SKM-1 (cell line): ENCODE data around the gene LRP8.

Experiments
- DNase-seq: peaks from one replicate; lab custom pipeline; 2025; ENCODE audit not compliant: unreplicated experiment; lab: John Stamatoyannopoulos, UW

Gene LRP8

DNA sequence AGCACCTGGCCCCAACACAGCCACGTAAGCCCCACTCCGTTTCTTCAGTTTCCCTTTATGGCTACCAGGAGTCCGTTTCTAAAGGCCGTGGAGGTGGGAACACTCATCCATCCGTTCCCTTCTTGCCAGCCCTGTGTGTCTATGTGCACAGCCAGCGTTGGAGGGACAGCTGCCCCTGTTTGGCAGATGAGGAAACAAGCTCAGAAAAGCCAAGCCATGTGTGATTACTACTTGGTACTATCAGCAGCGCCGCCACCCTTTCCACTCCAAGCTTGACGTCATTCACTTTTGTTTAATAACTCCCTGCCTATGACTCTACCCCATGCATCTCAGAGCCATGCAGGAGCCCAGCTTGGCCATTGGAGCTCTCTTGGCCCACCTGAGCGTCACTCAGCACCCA is 3.5 kb downstream of the LRP8 start:
- no peak for DNase-seq

DNA sequence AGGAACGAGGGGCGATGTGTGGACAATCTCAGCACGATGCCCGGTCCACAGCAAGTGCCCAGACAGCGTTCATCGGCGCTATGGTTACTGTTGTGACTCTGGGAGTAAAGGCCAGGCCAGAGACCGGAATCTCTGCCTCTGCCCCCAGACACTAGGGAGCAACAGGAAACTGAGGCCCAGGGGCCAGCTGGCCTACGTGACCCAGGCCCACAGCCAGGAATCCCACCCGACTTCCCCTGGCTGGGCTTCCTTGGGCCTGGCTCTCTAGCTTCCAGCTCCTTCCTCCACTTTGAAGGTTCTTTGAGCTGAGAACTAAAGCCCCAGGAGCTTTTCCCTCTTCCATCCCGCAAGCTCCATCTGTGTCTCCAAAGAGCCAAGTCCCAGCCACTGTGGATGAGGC is 4.6 kb downstream of the LRP8 start:
- DNase-seq = no peak

DNA sequence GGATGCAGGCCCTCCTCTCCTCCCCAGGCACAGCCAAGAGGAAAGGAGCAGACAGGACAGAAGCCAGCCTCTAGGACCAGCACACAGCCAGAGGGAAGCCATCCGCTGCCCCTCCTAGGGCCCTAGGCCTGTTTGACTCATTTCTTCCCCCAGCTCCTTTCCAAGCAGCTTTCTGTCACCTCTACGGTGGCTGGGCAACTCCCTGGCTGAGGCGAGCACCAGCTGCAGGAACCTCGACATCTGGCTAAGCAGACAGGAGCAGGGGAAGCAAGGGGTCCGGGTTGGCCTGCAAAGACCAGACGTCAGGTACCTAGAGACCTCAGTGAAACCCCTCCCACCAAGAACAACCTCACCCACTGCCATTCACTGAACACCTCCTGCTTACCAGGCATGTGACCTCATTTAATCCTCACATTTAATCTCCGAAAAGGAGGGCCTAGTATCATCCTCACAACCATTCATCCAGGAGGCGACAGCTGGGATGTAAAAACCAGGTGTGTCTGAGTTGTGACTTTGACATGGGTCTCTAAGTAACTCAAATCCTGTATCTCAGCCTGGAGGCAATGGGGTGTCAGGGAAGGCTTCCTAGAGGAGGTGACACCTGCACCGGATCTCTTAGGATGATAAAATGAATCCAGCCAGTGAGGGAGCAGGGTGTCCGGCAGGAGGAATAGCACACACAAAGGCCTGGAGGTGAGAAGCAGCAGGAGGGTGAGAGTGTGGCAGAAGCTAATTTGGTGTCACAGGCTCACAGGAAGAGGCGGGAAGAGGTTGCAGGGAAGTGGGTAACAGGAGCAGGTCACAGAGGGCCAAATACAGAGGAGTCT is 5.9 kb downstream of the LRP8 start:
- no peak for DNase-seq

DNA sequence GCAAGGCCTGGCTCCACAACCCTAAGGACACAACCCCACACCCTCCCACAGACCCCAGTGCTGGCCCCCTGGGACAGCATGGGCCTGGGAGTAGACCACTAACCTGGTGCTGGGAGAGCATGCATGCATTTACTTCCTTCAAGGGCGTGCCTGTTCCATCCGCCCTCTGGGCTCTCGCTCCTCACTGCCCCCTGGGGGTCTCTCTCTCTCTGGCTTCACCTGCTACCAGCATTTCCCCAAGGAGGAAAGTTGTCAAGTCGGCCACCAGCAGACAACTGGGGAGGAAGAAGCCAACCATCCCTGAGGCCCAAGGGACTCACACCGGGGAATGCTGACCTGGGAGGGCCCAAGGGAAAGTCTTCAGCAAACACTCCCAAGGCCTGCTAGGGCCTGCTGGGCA is 6.5 kb downstream of the LRP8 start:
- DNase-seq = no peak

DNA sequence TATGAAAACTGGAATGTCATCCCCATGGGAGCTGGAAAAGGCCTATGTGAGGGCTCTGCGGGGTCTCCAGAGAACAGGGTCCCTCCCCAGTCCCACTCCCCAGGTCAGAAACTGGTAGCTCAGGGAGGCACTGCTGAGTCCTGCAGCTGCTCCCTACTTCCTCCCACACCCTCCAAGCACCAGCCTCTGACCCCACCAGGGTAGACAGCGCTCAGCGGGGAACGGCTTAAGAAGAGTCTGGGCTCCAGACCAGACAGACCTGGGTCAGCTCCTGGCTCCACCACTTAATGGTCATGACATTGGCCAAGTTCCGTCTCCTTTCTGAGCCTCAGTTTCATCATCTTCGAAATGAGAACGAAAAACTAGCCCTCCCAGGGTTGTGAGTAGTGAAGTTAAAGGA is 7.2 kb downstream of the LRP8 start:
- DNase-seq = no peak

DNA sequence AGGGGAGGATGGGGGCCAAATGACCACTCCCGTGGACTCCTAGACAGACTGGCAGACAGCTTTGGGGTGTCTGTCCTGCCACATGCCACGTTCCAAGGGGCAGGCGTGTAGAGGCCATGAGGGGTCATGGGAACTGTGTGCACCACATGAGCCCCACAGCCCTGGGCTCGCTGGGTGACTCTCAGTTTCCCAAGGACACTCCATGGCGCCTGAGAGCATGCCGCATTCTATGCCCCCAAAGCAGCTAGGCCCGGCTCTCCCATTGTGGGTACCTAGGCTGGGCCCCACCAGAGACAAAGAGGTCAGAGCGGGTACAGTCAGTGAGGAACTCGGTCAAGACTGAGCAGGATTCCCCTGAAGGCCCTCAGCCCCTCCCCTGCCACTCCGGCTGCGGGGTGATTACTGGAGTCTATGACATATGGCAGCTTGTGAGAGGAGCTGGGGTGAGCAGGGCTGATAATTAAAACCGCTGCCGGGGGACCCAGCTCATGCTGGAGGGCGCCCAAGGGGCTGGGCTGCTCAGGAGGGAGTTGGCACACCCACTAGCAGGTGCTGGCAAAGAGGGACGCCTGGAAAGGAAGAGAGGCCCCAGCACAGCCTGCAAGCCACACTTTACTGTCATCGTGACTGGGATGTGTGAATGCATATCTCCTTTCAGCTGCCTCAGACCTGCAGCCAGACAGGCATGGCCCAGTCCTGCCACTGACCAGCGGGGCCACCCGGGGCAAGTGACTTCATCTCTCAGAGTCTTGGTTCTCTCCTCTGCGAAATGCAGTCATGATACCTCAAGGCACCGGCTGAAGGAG is 8.4 kb downstream of the LRP8 start:
- DNase-seq = no peak

DNA sequence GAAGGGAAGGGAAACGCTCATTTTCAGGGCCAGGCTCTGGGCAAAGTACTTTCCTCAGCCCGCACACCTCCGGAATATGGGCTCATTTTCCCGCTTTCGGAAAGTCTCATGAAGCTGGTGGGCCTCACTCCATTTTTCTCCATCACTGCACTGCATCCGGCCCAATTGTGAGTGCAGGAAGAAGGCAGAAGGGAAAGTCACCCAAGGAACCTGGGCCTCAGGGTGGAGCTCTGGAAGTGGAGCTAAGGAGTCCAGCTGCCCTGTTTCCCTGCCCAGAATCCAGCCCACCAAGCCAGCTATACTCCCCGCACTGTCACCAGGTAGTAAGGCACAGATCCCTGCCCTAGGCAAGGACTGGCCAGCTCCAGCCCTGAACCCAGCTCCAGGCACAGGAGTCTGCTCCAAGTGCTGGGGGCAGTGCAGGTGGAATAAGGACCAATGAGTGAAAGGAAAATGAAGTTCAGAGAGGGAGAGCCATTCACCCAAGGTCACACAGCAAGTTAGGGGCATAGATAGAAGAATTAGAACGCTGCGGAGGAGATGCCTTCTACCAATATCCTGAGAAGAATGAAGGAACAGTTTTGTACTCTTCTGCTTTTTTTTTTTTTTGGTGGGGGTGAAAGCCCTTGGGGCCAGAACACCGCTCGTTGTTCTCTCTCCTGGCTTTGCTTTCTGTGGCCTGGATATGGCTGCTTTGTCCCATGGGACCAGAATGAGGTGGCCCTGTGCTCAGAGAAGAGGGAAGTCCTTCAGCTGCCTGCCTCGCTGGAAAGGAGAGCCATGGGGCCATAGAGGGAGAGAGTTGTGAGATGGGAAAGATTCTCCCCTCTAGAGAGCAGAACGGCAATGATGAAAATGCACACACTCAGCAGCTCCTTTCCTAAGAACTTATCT is 10.0 kb downstream of the LRP8 start:
- no peak for DNase-seq

DNA sequence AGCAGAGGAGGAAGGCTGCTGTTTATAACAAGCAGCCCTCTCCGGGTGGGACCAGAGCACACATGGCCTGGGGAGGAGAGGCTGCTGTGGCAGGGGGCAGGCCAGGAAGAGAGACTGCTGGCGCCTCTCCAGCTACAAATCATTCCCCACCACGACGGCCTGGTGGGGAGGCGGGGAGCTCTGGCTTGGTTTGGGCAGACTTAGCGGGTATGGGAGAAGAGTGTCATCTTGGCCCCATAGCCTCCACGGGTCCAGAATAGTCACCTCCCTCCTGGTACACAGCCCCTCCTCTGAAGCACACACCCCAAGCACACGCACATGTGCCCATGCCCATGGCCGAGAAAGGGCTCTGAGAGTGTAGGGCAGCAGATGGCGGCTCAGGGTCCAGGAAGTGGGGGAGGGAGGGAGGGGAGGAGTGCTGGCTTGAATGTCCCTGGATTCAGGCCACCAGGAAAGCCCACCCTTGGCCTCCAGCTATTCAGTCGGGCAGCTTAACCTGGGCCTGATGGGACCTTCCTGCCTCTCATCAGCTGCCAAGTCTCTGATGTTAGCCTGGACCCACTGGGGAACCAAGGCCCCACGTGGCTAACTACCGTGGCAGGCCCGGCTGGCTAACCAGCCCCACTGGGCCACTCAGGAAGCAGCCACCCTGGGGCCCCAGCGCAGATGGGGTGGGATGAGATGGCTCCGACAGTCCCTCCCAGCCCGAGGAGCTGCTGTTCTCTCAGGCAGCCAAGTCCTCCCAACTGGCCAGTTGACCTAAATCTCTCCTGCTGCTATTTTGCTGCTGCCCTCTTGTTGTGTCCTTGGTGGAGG is 10.9 kb downstream of the LRP8 start:
- DNase-seq = no peak

DNA sequence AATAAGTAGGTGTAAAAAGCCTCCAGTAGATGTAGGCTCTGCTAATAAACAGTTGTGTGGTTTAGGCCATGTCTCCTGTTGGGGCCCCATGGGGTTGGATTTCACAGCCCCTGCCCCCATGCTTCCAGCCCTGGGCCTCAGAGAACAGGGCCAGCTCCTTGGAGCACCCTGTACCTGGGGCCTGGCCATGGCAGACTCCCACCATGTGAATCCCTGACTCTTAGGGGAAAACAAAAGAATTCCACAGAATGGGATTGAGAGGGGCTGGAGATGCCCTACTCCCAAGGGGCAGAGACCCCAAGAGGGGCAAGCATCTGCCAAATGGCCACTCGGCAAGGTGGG is 11.5 kb downstream of the LRP8 start:
- DNase-seq = no peak

DNA sequence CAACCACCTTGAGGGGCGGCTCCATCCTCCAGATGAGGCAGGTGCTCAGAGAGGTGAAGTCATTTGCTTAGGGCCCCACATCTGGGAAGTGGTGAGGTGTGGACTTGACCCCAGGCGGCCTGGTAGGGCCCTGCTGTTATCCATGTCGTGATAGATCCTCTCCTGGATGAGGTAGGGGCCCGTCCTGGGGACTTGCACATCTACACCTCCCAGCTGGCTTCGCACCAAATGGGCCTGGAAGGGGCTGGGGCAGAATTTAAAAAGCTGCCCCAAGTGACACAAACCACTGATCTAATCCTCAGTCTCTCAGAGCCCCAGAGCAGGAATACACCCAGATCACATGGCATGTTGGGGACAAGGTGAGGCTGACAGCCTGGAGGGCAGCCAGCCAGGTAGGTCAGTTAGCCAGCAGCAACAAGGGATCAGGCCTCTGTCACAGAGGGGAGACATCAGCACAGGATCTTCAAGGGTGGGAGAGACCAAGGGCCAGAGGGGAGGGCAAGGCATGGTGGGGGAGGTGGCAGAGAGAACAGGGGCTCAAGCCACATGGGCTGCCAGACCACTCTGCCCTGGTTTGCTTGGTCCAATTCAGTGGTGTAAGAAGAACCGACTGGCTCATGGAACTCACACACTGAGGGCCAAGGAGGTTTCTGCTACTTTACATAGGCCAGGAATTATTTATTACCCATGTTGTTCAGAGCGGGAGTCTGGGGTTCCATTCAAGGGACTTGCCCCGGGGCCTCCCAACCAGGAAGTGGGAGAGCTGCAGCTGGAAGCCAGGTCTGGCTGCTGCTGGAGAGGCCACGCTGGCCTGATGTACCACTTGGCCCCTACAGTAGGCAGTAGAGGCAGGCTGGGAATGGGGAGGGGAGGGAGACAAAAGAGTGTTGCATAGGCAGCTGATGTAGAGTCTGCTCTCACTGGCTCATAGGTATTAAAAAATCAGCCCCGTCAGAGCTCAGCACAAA is 12.1 kb downstream of the LRP8 start:
- no peak for DNase-seq

DNA sequence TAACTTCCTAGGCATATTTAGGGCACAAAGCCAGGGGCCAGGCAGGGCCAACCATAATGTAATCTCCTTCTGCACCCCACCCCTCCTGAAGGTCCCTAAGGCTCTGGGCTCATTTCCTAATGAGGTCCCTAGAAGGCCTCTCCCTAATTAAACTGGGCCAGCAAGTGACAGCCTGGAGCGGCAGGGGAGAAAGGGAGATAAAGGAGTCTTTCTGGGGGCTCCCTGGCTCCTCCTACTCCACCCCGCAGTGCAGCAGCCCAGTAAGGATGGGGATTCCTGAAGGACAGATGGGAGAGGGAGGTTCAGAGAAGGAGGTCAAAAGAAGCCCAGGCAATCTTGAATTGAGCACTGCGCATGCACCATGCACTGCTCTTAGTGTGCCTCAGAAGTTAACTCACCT is 12.8 kb downstream of the LRP8 start:
- DNase-seq = no peak

DNA sequence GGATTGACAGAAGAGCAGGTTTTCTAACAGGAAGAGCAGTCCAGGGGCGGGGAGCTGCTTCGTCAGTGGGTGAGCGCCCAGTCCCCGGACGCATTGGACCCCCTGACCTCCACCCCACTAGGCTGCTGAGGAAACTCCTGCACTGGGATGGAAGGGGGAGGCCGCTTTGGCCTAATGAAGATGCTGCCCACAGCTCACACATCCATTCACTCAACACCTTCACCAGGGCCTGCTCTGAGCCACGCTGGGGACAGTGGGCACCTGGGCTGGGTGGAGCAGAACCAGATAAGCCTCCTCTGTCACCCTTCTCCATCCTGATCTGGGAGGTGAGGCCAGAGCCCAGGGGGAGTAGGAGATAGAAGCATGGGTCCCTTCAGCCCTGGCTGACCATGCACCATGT is 13.3 kb downstream of the LRP8 start:
- DNase-seq = no peak

DNA sequence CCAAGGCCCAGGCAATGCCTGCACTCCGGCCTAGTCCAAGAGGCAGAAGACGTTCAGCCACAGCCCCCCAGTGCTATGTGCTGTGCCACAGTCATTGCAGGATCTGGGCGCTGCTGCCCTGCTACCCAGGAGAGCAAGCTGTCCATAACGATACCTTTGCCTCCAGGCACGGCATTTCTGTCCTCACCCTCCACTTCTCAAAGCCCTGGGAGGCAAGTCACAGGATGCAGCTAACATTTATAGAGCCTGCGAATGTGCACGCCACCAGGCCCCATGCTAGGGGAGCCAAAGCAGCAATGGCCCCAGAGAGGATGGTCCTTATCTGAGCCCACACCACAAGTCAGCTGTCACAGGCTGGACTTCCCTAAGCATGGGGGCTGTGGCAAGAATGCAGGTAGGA is 13.8 kb downstream of the LRP8 start:
- no peak for DNase-seq

DNA sequence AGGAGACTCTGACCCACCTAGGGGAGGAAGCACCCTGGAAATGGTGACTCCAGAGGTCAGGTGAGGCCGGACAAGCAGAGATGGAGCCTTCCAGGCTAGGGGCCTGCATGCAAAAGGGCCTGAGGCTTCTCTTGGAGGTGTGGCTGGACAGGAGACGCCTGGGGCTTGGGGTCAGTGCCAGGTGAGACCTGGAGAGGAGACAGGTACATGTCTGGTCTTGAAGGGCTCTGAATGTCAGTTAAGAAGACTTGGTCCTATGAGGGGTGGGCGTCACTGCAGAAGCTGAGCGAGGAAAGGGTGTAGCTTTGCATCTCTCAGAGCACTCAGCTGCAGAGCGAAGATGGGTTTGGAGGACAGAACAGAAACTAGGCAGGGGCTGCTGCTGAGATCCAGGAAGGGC is 14.3 kb downstream of the LRP8 start:
- DNase-seq = no peak

DNA sequence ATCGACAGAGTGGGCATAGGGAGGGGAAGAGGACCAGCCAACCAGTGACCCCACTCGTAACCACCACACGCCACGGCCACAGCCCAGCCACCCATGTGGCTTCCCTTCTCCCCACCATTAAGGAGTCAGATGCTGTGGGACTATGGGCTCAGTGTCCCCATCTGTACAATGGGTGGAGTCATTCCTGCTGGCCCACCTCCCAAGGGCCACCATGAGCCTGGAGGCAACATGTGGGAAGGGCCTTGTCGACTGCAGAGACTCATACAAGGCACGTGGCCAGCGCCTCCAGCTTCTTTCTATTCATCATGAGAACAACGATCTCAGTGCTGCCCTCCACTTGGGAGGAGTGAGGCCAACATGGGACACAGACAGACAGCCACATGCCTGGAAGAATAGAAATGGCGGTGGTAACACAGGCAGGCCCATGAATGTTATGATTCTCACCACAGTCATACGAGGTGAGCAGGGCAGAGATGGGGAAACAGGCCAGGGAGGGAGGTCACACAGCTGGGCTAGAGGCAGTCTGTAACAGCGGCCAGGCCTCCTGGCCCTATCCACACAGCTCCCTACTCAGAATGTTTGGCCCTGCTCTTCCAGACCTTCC is 16.1 kb downstream of the LRP8 start:
- no peak for DNase-seq

DNA sequence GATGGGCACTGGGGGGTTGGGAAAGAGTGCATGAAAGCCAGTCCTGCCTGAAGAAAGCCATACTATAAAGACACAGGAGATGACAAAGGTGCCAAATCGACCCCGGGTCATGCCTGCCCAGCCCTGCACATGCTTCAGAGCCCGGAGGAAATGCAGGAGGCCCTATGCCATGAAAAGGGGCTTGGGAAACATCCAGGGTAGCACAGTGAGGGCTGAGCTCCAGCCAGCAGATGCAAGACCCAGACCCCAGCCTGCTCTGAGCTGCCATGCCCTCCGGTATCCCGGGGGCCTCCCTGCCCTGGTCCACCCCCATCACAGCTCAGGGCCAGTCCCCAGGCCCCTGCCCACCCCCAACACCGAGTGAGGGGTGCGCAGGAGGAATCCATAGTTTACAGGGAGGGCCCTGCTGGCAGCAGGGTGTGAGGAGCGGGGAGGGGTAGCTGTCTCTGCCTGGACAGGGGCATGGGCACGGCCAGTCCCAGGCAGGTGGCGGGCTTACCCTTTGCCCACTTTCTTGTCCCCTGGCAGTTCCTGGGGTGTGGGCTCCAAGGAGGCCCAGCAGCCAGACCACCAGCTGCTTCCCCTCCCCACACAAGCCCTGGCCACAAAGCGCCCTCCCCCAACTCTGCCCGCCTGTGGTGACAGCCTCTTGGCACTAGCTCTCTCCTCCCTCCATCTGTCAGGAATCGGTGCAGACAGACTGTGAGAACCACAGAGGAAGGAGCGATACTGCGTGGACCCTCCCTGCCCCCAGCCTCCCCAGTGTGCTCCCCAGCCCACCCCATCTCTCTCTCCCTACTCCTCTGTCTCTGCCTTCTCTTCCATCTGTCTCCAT is 16.8 kb downstream of the LRP8 start:
- no peak for DNase-seq

DNA sequence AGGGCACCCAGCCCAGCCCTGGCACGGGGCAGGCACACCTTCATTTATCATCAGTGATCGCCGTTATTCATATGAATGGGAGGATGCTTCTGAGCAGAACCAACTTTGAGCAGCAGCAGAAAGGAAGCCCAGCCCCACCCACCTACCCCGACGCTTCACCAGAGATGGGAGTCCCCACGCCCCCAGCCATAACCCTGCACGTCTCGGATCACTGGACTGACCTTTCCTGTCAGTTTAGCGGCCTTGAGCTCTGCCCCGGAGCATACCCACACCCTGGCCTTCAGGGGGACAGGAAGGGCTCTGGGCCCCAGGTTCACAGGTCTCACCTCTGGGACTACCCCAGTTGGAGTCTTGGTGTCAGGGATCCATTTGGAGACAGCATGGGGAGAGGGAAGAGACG is 18.1 kb downstream of the LRP8 start:
- DNase-seq = no peak

DNA sequence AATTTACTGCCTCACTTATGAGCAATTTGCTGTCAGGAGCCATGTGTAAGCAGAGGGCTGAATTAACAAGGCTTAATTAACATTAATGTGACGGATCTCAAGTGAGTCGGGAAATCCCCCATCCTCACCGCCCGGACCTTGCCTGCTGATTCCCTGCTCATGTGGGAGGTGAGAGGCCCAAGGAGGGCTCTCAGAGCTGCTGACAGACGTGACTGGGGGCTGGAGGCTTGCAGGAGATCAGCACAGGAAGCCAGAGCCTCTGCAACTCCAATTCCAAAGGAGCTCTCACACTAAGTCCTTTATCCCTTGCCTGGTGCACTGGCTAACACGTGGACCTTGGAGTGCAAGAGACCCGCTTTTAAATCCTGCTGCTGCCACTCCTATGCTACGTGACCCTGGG is 19.4 kb downstream of the LRP8 start:
- no peak for DNase-seq
